NB4 (cell line): Measurements from ENCODE around the gene ASGR2.

Experiments used
- DNase-seq: peaks from one replicate; pipeline ENCODE4 v3.0.0; 2010; ENCODE audit warnings: low read depth
- H3K4me3 ChIP-seq: one replicate; pipeline ENCODE4 v1.5.1; 2011; ENCODE audit warnings: mild to moderate bottlenecking, low read depth, low read length, moderate library complexity
- MYC ChIP-seq: IDR thresholded peaks from 2 replicates; pipeline ENCODE4 v1.6.1; 2011; ENCODE audit warnings: low read depth, low read length
- POLR2A ChIP-seq: IDR thresholded peaks from 2 replicates; pipeline ENCODE4 v1.6.1; 2011; ENCODE audit warnings: mild to moderate bottlenecking; ENCODE audit not compliant: insufficient read length; ENCODE audit errors: extremely low read depth
- TF ChIP-seq, protein P1 (sequence below): IDR thresholded peaks from 2 replicates; pipeline ENCODE4 v1.6.1; 2011; ENCODE audit warnings: low read depth, low read length
- TF ChIP-seq, protein P2 (sequence below): IDR thresholded peaks from one replicate; pipeline ENCODE4 v1.5.1; 2012; ENCODE audit warnings: low read depth, low read length

Gene ASGR2

DNA sequence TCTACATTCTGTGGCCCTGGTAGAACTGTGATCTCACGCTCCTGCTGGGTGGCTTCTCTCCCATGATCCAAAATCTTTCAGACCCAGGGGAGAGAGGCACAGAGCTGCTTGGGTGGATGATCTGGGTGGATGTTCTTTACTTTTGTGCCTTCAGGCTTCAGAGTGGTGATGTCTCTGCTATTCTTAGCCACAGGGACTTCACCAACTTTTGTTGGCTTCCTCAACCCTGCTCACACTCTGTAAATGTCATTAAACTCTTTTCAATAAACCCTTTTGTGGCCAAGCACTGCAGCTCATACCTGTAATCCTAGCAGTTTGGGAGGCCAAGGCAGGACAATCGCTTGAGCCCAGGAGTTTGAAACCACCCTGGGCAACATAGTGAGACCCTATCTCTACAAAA is 42.2 kb downstream of the ASGR2 start:
- DNase-seq: no peak
- no peak overlapping the region for H3K4me3 ChIP-seq
- TF ChIP-seq MYC: no peak
- TF ChIP-seq, protein P1, sequence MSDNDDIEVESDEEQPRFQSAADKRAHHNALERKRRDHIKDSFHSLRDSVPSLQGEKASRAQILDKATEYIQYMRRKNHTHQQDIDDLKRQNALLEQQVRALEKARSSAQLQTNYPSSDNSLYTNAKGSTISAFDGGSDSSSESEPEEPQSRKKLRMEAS: no peak

DNA sequence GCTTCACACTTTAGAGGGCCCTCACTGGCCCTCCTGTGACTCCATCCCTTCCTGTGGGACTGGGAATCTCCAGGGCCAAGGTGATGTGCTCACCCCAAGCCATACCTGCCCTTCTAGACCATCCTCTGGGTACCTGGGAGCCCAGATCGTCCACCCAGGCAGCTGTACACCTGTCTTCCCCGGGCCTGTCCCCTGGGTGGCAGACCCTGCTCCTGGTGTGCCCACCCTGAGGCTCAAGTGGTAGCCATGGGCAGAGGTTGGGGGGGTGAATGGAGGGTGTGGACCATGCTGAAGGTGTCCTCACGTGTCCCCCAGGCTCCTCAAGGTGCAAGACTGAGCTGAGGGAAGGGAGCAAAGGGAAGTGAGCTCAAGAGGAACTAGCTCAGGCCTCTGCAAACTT is 43.9 kb downstream of the ASGR2 start:
- H3K4me3 ChIP-seq: no peak overlapping the region
- no peak for DNase-seq
- TF ChIP-seq MYC (no peak), POLR2A (no peak)
- TF ChIP-seq, protein P2, sequence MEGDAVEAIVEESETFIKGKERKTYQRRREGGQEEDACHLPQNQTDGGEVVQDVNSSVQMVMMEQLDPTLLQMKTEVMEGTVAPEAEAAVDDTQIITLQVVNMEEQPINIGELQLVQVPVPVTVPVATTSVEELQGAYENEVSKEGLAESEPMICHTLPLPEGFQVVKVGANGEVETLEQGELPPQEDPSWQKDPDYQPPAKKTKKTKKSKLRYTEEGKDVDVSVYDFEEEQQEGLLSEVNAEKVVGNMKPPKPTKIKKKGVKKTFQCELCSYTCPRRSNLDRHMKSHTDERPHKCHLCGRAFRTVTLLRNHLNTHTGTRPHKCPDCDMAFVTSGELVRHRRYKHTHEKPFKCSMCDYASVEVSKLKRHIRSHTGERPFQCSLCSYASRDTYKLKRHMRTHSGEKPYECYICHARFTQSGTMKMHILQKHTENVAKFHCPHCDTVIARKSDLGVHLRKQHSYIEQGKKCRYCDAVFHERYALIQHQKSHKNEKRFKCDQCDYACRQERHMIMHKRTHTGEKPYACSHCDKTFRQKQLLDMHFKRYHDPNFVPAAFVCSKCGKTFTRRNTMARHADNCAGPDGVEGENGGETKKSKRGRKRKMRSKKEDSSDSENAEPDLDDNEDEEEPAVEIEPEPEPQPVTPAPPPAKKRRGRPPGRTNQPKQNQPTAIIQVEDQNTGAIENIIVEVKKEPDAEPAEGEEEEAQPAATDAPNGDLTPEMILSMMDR: no peak
- TF ChIP-seq, protein P1: no peak

DNA sequence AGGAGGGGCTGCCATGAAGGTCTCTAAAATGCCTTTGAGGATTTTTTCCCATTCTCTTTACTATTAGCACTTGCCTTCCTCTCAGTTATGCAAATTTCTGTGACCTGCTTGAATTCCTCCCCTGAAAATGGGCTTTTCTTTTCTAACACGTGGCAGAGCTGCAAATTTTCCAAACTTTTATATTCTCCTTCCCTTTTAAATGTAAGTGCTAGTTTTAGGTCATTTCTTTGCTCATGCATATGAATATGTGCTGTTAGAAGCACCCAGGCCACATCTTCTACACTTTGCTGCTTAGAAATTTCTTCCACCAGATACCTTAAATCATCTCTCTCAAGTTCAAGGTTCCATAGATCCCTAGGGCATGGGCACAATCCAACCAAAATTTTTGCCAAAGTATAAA is 46.4 kb downstream of the ASGR2 start:
- no peak overlapping the region for H3K4me3 ChIP-seq
- no peak for DNase-seq
- TF ChIP-seq, protein P1: no peak
- no peak for TF ChIP-seq POLR2A

DNA sequence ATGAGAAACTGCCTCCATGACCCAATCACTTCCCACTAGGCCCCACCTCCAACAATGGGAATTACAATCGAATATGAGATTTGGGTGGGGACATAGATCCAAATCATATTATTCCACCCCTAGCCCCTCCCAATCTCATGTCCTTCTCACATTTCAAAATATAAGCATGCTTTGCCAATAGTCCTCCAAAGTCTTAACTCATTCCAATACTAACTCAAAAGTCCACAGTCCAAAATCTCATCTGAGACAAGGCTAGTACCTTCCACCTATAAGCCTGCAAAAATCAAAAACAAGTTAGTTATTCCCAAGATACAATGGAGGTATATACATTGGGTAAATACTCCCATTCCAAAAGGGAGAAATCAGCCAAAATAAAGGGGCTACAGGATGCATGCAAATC is 47.4 kb downstream of the ASGR2 start:
- no peak for DNase-seq
- TF ChIP-seq, protein P1: no peak
- TF ChIP-seq MYC (no peak), POLR2A (no peak)
- TF ChIP-seq, protein P2: no peak
- H3K4me3 ChIP-seq: no peak overlapping the region

DNA sequence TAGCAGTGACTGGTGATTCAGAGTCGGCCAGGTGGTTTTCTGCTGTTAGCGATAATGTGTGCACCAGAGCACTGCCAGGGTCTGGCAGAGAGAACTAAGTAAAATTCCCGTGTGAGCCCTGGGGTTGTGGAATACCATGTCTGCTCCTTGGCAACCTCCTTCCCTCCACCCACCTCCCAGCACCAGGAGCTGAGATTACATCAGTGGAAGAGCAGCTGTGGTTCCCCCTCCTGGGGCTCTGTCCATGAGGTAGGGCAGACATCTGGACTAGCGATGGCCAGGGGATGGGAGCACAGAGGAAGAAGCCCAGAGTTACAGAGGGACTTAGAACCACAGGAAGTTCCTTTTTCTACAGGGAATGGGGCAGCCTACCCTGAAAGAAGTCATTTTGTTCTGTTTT is 50.4 kb downstream of the ASGR2 start:
- no peak for TF ChIP-seq POLR2A
- TF ChIP-seq MYC: no peak
- TF ChIP-seq, protein P2: no peak
- TF ChIP-seq, protein P1: no peak
- DNase-seq: no peak
- no peak overlapping the region for H3K4me3 ChIP-seq

DNA sequence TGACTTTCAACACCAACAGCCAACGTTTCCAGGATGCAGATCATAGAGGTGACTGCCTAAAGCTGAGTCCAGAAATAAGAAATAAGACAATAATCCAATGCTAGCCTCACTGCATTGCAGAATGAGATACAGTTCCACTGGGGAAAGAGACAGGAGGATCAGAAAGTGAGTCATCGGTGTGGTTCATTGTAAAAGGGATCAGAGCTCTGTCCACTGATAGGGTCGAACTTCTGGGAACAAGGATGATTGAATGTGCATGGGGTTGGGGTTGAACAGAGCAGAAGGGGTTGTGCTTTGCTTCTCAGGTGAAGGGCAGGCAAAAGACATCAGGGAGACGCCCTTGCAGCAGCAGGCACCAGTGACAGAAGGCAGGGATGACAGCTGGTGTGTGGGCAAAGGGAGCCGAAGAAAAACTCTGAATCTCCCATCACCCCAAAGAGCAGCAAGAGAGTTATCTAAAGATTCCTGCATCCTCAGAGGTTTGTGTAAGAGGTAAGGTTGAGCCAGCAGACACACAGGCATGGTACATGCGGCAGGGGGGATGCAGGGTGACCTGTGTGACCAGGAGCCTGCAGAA is 51.0 kb downstream of the ASGR2 start:
- no peak for DNase-seq
- no peak overlapping the region for H3K4me3 ChIP-seq
- no peak for TF ChIP-seq MYC
- TF ChIP-seq, protein P2: no peak
- no peak for TF ChIP-seq POLR2A
- TF ChIP-seq, protein P1: no peak
